Psoas muscle (tissue), 8 donors: ENCODE results near the gene NSD2. TPM values are rescaled to one million over a fixed set of nuclear protein-coding genes. Genes with fewer than 3 reads are reported as not detected.

Experiments used
- ATAC-seq, 4 donors: fragments of 200-7000 bp; cut with Tn5 transposase; one replicate each; pipeline ENCODE4 v1.9.1; 2020; ENCODE audit warnings: moderate library complexity in 3 of 4, mild to moderate bottlenecking in 2 of 4
- DNase-seq, 2 donors: peaks; one replicate each; pipeline ENCODE4 v3.0.0-alpha.2; 2020
- H3K27ac ChIP-seq: fragments of 200-600 bp; one replicate; pipeline ENCODE4 v1.8.0; 2022
- H3K27me3 ChIP-seq, 3 donors: fragments of 200-600 bp in 1 of 3; one replicate each; pipeline versions ENCODE4 v1.6.1 to v1.8.0; 2013 to 2022; ENCODE audit warnings: low read length in 2 of 3, mild to moderate bottlenecking in 2 of 3, moderate library complexity in 1 of 3; ENCODE audit not compliant: insufficient read depth in 3 of 3
- H3K36me3 ChIP-seq, 2 donors: fragments of 200-600 bp in 1 of 2; one replicate each; pipeline versions ENCODE4 v1.6.1 to v1.8.0; 2013 to 2022; ENCODE audit warnings: low read depth in 1 of 2, mild to moderate bottlenecking in 1 of 2, moderate library complexity in 1 of 2; ENCODE audit not compliant: insufficient read depth in 1 of 2
- H3K4me1 ChIP-seq: fragments of 200-600 bp; one replicate; pipeline ENCODE4 v1.8.0; 2022
- H3K4me3 ChIP-seq: fragments of 200-600 bp; one replicate; pipeline ENCODE4 v1.8.0; 2022; ENCODE audit warnings: mild to moderate bottlenecking
- H3K9me3 ChIP-seq: fragments of 200-600 bp; one replicate; pipeline ENCODE4 v1.8.0; 2022
- WGBS, 3 donors: extraction: QIAGEN DNeasy Blood & Tissue Kit; methylation state at CpG; one replicate each; pipeline versions ENCODE4 v1.1.6 to v1.1.7; 2013; 5-methylcytosine and 5-hydroxymethylcytosine counted together
- intact Hi-C, 2 donors: fragments of 100-400 bp; cut with DNase I; formaldehyde crosslinking; loops; one replicate each; pipeline versions ENCODE4 v1.11.0 to v1.14.2; 2022
- polyA plus RNA-seq, 3 donors: library from polyadenylated mRNA; stranded (reverse); fragments of 200-250 nt; gene quantifications; one replicate each; pipeline ENCODE4 v1.2.3, GENCODE V29; 2013
- total RNA-seq, 4 donors: library from RNA; stranded (reverse); fragmentation: NEBNext Ultra II Directional in 2 of 4; extraction: Animal tissue kit (Norgen Biotek cat#: 25700) in 2 of 4; gene quantifications; one replicate each; pipeline versions ENCODE4 v1.2.1 to v1.2.4, GENCODE V29; 2021 to 2023
- TF ChIP-seq, protein P1 (sequence below): fragments of 200-600 bp; IDR thresholded peaks from one replicate; pipeline ENCODE4 v1.8.0; 2022; ENCODE audit warnings: antibody characterized with exemption
- donor health status: healthy with polysubstance abuse.
- donor health status: DM: no; HTN: no; CAD: no; lungs with moderate emphysema.
- donor health status: Bipolar disorder and iron deficiency.
- donor health status: healthy.
- donor health status: DM: yes; HTN: yes; CAD: no.
- donor health status: DM: no; HTN: no; CAD: no.
- donor health status: DM: no; HTN: no; CAD: no.
- donor health status: DM: yes; HTN: yes; CAD: no.

NSD2 gene
- total and polyA plus RNA-seq, 7 donors, result 5.6 to 36.0 (median 21.2) TPM

DNA sequence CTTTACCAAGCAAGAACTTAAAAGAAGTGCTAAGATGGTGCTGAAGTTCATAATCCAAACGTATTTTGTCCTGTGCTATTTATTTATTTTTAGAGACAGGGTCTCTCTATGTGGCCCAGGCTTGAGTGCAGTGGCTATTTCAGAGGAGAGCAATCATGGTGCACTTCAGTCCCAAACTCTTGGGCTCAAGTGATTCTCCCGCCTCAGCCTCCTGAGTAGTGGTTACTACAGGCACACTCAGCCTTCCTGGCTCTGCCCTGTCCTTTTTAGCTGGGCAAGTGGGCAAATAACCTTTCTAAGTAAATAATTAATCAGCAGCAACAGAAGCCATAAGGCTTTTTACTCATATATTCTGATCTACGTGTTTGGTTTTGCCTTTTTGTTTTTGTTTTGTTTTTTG is 2.6 kb downstream of the NSD2 start:
- WGBS, 3 donors, result 88 to 91% (median 88%) methylated on average over 3 of the region's 3 CpGs
- no peaks in the 10 kb centered on the region for H3K36me3 ChIP-seq
- peaks cover 22% of the 10 kb centered on the region for H3K4me1 ChIP-seq
- DNase-seq, result no peak
- no peak overlapping the region for H3K27ac ChIP-seq
- H3K4me3 ChIP-seq, result no peak overlapping the region
- no peaks in the 10 kb centered on the region for H3K27me3 ChIP-seq
- TF ChIP-seq, protein P1, sequence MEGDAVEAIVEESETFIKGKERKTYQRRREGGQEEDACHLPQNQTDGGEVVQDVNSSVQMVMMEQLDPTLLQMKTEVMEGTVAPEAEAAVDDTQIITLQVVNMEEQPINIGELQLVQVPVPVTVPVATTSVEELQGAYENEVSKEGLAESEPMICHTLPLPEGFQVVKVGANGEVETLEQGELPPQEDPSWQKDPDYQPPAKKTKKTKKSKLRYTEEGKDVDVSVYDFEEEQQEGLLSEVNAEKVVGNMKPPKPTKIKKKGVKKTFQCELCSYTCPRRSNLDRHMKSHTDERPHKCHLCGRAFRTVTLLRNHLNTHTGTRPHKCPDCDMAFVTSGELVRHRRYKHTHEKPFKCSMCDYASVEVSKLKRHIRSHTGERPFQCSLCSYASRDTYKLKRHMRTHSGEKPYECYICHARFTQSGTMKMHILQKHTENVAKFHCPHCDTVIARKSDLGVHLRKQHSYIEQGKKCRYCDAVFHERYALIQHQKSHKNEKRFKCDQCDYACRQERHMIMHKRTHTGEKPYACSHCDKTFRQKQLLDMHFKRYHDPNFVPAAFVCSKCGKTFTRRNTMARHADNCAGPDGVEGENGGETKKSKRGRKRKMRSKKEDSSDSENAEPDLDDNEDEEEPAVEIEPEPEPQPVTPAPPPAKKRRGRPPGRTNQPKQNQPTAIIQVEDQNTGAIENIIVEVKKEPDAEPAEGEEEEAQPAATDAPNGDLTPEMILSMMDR, result no peak
- no peaks in the 10 kb centered on the region for H3K9me3 ChIP-seq
- no peak for ATAC-seq
- intact Hi-C loops, result no loop called here

DNA sequence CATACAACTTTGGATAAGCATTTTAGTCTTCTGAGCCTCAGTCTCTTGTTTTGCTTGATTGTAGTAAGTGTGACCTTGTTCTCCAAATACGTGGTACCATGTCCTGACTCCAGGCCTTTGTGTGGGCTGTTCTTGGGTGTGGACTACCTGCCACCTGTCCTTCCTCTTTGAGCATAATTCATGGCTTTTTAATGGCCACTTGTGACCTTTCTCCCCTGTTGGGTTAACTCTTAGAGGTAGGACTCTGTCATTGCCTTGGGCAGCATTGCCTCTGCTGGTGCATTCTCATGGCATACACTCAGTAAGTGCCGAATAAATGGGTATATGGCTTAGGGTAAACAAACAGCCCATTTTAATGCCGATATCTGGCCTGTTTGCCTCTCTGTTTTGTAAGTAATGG is 3.0 kb downstream of the NSD2 start:
- intact Hi-C loops, result no loop called here
- H3K27me3 ChIP-seq, result no peaks in the 10 kb centered on the region
- H3K4me1 ChIP-seq, result peaks cover 22% of the 10 kb centered on the region
- TF ChIP-seq, protein P1, result no peak
- H3K4me3 ChIP-seq, result no peak overlapping the region
- ATAC-seq, result no peak
- H3K9me3 ChIP-seq, result no peaks in the 10 kb centered on the region
- H3K27ac ChIP-seq, result no peak overlapping the region
- WGBS, 3 donors, result 91 to 100% (median 95%) methylated on average over 3 of the region's 3 CpGs
- H3K36me3 ChIP-seq, result no peaks in the 10 kb centered on the region
- DNase-seq, result no peak

DNA sequence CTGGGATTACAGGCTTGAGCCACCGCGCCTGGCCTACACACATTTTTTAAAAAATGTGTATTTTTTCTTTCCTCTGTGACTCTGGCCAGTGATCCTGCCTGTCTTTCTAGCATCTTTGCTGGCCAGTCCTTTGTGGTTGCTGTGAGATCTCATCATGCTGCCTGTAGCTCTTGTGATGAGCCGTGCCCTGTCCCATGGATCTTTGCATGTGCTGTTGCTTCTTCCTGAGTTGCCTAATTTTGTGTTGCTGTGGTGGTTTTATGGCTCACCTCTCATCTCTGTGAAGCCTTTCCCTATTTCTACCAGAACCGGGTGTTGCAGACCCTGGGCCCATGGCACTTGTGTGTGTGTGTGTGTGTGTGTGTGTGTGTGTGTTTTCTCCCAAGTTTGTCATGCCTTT is 8.3 kb downstream of the NSD2 start:
- no peak for ATAC-seq
- Histone ChIP-seq H3K9me3 (no peaks in the 10 kb centered on the region), H3K36me3 (no peaks in the 10 kb centered on the region), H3K27ac (no peak overlapping the region), H3K27me3 (no peaks in the 10 kb centered on the region), H3K4me3 (no peak overlapping the region), H3K4me1 (peaks cover 6% of the 10 kb centered on the region)
- no peak for DNase-seq
- 96% methylated on average over 4 of the region's 4 CpGs for WGBS, 3 donors
- intact Hi-C loops, result no loop called here
- TF ChIP-seq, protein P1, result no peak

DNA sequence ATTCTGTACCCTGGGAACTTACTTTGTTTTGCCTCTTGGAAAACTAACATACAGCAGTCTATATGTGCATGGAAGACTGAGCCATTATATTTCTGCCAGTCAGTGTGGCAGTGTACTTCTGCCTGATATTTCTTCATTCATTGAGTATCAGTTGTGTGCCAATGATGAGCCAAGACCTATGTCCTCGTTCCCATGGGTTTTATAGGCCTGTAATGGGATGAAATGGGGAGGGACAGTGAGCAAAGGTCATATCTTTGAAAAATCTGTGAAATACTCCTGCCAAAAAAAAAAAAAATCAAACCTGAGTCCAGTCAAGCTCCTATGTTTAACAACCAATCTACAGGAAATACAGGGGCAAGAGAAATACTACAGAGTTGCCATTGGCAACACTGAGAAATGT is 9.1 kb downstream of the NSD2 start:
- DNase-seq (no peak), ATAC-seq (no peak)
- no peak overlapping the region for H3K4me3 ChIP-seq
- TF ChIP-seq, protein P1, result no peak
- H3K27ac ChIP-seq, result no peak overlapping the region
- H3K36me3 ChIP-seq, result no peaks in the 10 kb centered on the region
- no peaks in the 10 kb centered on the region for H3K27me3 ChIP-seq
- no peaks in the 10 kb centered on the region for H3K9me3 ChIP-seq
- 78 to 80% (median 78%) methylated on average over 1 of the region's 1 CpG for WGBS, 3 donors
- intact Hi-C loops, result no loop called here
- H3K4me1 ChIP-seq, result peaks cover 6% of the 10 kb centered on the region

DNA sequence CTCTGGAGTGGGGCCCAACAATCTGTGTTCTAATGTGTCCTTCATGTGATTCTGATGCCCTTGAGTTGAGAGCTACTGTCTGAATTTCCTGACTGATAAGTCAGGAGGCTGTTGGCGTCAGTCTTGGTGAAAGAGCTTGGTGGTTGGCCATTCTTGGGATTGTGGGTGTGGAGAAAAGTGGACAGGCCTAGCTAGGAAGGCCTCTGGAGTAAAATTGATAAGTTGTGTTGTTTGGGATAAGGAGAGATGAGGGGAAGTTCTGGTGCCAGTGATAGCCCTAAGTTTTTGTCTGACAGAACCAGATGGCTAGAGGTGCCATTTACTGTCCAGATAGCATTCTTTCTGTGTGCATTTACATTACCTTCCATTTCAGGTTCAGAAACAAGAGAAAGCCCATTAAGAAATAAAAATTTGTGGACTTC is 11.7 kb downstream of the NSD2 start:
- Histone ChIP-seq H3K4me1 (peaks cover 6% of the 10 kb centered on the region), H3K27ac (no peak overlapping the region), H3K36me3 (no peaks in the 10 kb centered on the region), H3K4me3 (no peak overlapping the region), H3K9me3 (no peaks in the 10 kb centered on the region), H3K27me3 (no peaks in the 10 kb centered on the region)
- WGBS, 3 donors, result 94 to 100% (median 95%) methylated on average over 1 of the region's 1 CpG
- no peak for ATAC-seq
- DNase-seq, result no peak
- TF ChIP-seq, protein P1, result no peak
- intact Hi-C loops, result no loop called here
